ENCODE data around the gene PTPN14.
"Not testable (repeated sequence)": the region's sequence is repeated elsewhere in the genome, so short reads cannot be mapped to it uniquely, and the experiment has no call there.

The PTPN14 gene

GRCh38 chr1:214540324-214540723 is 11.1 kb downstream of the PTPN14 start:
- DNase-seq: no peak

- no peak for DNase-seq
Observed at GRCh38 chr1:214538496-214538895, 12.9 kb downstream of the PTPN14 start.

GRCh38 chr1:214537872-214538473 is 13.4 kb downstream of the PTPN14 start:
- DNase-seq: no peak

- no peak for DNase-seq
Observed at GRCh38 chr1:214537219-214537618, 14.2 kb downstream of the PTPN14 start.

- DNase-seq: no peak
Observed at GRCh38 chr1:214532070-214532469, 19.3 kb downstream of the PTPN14 start.

GRCh38 chr1:214525535-214526019 is 25.8 kb downstream of the PTPN14 start:
- DNase-seq: no peak

GRCh38 chr1:214524824-214525223 is 26.6 kb downstream of the PTPN14 start:
- no peak for DNase-seq

- DNase-seq: no peak
Observed at GRCh38 chr1:214523124-214523824, 28.1 kb downstream of the PTPN14 start.

GRCh38 chr1:214521458-214521857 is 29.9 kb downstream of the PTPN14 start:
- not testable (repeated sequence) for DNase-seq

GRCh38 chr1:214520544-214521165 is 30.7 kb downstream of the PTPN14 start:
- no peak for DNase-seq

- DNase-seq: no peak
Observed at GRCh38 chr1:214518361-214518760, 33.0 kb downstream of the PTPN14 start.

GRCh38 chr1:214516434-214517326 is 34.7 kb downstream of the PTPN14 start:
- no peak for DNase-seq

- DNase-seq: no peak
Observed at GRCh38 chr1:214515544-214516433, 35.6 kb downstream of the PTPN14 start.

GRCh38 chr1:214514819-214515383 is 36.5 kb downstream of the PTPN14 start:
- no peak for DNase-seq

GRCh38 chr1:214514032-214514818 is 37.2 kb downstream of the PTPN14 start:
- no peak for DNase-seq

GRCh38 chr1:214513394-214513793 is 38.0 kb downstream of the PTPN14 start:
- DNase-seq: no peak

- no peak for DNase-seq
Observed at GRCh38 chr1:214511639-214511998, 39.8 kb downstream of the PTPN14 start.

GRCh38 chr1:214510914-214511638 is 40.3 kb downstream of the PTPN14 start:
- DNase-seq: no peak

GRCh38 chr1:214510477-214510876 is 40.9 kb downstream of the PTPN14 start:
- DNase-seq: no peak

- not testable (repeated sequence) for DNase-seq
Observed at GRCh38 chr1:214509622-214510021, 41.8 kb downstream of the PTPN14 start.

Measured in SW 1271 (cell line).